IPS-18c (cell line): ENCODE data around the gene TSFM.

Source experiments
- H3K4me3 ChIP-seq: 2 replicates; pipeline ENCODE4 v1.7.0; 2013; ENCODE audit warnings: low read depth, mild to moderate bottlenecking, low read length, moderate library complexity; ENCODE audit not compliant: insufficient read depth
- H3K9me3 ChIP-seq: one replicate; pipeline ENCODE4 v1.6.1; 2013; ENCODE audit warnings: mild to moderate bottlenecking, low read length, moderate library complexity; ENCODE audit not compliant: control insufficient read depth, insufficient read depth

The TSFM gene

DNA sequence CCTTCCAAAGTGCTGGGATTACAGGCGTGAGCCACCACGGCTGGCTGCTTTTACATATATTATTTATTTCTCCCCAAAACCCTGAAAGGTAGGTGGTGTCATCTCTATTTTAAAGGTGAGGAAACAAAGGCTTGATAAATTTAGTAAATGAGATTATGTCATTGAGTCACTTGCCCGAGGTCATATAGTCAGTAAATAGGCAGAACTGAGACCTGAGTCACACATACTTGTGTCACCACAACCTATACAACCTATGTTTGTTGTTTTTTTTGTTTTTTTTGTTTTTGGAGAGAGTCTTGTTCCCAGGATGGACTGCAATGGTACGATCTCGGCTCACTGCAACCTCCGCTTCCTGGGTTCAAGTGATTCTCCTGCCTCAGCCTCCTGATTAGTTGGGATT lies 12.8 kb downstream of the TSFM start:
- no peak overlapping the region for H3K4me3 ChIP-seq
- H3K9me3 ChIP-seq: no peaks in the 10 kb centered on the region

DNA sequence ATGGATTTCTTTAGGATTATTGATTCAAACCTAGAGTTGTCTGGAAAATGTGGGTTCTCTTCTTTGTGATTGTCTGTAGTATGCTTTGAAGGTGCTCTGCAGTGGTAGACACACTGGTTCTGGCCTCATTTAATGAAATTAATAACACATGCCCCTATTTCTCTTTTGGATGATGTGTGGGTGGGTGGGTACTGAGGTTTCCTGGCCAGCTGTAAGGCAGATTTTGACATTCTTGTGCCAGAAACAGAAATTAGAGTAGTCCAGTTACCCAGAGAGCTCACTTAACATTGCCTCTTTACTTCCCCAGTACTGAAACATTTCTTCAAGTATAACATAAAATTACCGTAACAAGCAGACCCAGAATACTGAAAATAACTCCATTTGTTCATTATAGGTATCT lies 14.4 kb downstream of the TSFM start:
- Histone ChIP-seq H3K4me3 (no peak overlapping the region), H3K9me3 (no peaks in the 10 kb centered on the region)

DNA sequence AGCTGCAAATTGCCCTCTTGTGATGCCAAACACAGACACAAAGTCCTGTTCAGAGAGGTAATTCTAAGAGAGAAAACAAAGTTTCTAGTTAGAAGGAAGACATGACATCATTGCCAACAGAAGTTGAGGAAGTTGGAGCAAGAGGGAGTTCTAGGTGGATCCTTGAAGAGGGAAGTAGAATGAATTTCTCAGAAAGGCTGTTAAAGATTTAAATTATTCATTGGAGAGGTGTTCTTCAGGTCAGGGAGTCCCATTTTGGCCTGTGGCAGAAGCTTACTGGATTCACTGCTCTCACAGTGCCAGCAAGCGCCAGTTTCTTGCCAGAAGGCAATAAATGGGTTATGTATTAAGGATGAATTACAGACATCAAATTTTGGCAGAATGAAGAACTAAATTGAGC lies 15.3 kb downstream of the TSFM start:
- no peak overlapping the region for H3K4me3 ChIP-seq
- H3K9me3 ChIP-seq: no peaks in the 10 kb centered on the region

DNA sequence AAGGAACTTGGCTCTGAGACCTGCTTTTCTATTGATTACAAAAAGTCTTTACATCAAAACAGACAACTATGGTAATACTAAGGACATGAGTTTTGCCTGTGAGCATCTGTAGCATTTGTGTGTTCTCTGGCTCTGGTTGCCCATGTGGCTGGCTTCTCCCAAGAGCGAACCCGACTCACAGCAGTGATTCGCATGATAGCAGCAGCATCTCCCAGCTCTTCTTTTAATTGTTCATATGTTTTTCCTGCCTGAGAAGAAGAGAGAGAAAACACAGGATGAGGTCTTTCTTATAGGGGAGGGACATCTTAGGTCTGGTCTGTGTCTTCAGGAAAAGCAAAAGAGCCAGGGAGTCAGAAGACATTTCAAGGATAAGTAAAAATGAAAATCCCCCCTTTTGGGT lies 18.4 kb downstream of the TSFM start:
- no peak overlapping the region for H3K4me3 ChIP-seq
- no peaks in the 10 kb centered on the region for H3K9me3 ChIP-seq

DNA sequence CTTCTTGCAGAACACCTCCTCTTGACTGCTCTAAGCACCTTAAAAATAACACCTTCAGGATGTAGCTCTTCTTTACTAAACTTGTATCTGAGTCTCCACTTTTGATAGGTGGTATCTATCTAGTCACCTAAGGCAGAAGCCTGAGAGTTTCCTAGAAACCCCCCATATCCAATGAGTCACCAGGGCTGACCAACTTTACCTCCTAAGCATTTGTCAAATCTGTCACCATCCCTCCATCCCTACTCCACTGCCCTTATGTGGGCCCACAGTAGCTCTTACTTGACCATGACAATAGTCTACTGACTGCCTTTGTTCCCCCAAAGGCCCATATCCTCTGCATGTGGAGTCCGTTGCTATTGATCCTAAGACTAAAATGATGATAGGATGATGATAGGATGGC lies 20.0 kb downstream of the TSFM start:
- H3K9me3 ChIP-seq: no peaks in the 10 kb centered on the region
- no peak overlapping the region for H3K4me3 ChIP-seq

DNA sequence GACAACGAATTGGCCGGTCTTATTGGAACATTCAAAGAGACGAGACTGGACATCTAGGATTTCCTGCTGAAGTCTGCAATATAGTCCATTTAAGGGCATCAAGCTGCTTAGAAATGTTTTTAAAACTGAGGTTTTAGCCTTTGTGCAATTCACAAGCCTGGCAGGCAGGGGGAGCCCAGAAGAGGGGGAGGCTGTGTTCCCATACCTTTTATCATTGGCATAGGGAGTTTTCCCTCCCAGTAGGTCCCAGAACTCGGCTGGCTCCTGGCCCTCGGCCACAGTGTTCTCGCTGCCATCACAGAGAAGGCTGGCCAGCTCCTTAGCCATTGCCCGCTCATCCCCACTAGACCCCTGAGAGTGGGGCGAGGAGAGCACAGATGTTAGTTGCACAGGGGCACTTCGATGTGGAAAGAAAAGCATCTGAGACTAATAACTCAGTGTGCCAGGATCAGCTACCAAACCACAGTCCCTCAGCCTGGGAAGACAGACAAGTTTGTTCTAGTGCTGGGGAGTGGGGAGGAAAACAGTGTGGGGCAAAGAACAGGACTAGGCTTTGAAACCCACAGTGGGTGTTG lies 20.8 kb downstream of the TSFM start:
- Histone ChIP-seq H3K4me3 (no peak overlapping the region), H3K9me3 (no peaks in the 10 kb centered on the region)

DNA sequence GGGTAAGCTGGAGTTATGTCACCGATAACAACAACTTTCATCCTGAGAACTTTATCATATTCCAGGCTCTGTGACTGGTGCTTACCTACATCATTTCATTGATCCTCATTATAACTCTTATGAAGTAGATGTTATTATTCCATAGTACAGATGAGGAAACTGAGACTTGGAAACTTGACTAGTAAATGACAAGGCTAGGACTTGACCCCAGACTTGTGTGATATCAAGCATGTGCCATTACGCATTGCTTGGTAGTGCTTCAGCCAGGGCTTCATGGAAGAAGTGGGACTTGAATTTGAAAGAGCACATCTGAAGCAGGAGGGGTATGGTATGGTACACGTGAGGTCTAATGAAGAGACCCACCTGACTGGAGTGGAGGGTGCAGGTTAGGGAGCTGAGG lies 24.1 kb downstream of the TSFM start:
- H3K4me3 ChIP-seq: no peak overlapping the region
- H3K9me3 ChIP-seq: no peaks in the 10 kb centered on the region

DNA sequence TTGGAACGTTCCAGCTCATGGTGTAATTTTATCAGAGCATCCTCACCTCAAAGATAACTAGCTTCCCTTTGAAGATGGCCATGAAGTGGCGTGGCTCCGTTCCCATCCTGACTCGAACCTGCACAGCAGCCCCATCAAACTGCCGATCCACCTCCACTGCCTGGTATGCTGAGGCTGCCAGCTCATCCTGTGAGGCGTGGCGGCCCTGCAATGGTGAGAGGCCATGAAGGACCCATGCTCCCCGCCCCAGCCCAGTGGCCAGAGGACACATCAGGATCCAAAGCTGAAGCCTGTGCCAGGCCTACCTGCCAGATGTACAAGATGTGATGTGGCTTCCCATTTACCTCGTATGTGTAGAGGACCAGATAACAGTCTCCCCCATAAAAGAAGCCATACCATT lies 24.7 kb downstream of the TSFM start:
- H3K4me3 ChIP-seq: no peak overlapping the region

DNA sequence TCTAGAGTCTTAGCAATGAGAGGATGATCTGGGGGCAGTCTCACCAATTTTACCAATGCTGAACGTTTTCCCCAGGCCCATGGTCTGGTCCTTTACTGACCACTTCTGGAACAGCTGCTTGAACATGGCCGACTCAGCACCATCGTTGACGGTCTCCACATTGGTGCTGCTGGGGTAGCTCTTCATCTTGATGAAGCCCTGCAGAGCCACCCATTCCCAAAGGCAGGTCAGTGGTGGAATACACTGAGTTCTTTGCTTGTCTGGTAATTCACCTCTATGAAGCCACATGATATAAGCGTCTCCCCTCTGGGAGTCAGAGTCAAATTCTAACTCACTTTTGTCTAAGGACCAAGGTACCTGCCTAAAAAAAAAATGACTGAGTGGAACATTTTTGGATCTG lies 25.8 kb downstream of the TSFM start:
- H3K4me3 ChIP-seq: no peak overlapping the region
- no peaks in the 10 kb centered on the region for H3K9me3 ChIP-seq

More for the DNA sequence above, 24.7 kb downstream of the TSFM start:
- H3K9me3 ChIP-seq: no peaks in the 10 kb centered on the region

DNA sequence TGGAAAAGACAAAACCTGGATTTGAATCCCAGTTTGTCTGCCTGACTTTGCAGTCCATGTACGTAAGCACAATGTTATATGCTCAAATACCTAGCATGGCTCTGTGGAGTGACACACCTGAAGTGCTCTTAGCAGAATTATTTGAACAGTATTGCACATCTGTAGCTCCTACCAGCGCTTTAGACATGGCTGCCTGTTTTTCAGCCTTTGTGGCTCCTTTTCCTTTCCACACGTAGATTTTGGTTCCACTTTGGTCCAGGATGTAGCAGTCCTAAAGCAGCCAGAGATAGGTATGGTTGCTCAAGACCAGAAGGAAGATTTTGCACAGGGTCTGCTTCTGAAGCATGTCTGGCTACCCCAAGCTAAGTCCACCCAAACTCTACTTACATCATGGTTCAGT lies 26.8 kb downstream of the TSFM start:
- no peaks in the 10 kb centered on the region for H3K9me3 ChIP-seq
- no peak overlapping the region for H3K4me3 ChIP-seq

DNA sequence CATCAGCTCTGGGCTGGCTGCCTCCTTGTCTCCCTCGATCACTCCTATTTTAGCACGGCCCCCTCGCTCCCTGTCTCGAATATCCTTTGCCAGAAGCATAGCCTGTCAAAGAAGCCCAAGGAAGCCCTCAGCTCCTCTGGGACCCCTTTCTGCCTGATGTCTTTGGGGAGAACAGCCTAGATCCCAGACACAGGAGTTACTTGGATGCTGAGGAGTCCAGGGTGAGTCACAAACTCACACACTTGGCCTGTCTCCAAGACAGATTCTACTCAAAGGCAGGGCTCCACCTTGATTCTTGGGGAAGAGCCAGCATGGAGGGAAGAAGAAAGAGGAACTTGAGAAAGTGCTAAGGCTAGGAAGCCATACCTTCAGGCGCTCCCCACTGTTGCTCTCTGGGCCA lies 27.9 kb downstream of the TSFM start:
- Histone ChIP-seq H3K9me3 (no peaks in the 10 kb centered on the region), H3K4me3 (no peak overlapping the region)

DNA sequence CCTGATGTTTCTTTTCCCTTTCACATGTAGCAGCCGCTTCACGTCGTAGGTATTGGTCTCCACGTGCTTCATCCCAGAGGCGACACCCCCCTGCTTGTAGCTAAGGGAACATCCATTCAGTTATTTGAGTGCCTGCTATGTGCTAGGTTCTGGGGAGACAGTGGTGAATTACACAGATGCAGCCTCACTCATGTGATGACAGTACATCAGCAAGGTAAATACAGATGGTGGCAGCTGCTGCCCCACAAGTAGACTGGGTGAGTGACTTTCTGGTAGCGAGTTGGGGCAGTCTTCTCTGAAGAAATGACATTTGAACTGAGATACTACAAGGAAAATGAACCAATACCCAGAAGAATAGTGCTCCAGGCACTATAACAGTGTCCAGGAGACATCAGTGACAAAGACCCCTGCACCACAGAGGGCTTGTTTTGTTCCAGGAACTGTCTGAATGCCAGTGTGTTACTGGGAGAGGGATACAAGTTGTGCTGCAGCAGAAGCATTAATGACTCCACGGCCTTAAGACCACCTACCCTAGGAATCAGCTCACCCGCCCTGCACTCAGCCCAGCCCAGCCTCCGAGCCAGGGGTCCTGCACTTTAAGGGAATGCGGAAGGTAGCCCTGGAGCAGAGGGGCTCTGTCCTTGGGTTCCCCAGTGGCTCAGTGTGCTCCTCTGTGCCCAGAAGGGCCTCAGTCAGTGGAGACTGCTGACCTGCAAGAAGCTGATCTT lies 28.6 kb downstream of the TSFM start:
- Histone ChIP-seq H3K9me3 (no peaks in the 10 kb centered on the region), H3K4me3 (no peak overlapping the region)

DNA sequence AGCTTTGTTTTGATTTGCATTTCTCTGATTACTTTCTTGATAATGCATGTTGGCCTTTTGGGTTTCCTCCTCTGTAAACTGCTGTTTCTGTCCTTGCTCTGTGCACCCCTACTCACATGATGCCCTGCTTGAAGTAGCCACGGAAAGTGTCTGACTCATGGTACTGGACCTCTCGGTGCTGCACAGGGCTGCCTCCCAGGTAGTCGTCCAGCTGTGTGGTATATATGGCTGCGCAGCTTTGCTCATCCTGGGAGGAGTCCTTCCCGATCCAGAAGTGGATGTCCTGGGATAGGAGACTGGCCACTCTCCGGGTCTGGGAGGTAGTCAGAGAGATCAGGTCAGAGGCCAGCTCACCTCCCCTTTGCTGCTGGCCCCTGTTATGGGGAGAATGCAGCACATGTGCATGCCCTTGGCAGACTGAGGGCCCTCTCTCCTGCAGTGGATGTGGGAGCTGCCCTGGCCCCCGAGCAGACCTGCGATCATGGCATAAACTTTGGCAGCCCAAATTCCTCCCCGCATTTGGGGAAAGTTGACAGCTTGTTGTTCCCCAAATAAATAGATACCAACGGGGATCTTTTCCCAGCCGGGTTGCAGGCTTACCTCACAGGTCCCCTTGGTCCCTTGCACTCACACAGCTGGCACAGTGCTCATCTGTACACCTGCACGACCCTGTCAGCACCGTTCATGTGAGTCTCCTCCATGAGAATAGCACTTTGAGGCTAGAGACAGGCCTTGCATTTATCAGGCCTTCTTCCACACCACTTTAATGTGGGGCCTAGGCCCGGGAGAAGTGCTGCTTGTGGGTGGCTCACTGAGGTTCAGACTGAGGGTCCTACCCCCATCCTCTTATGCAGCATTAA lies 30.8 kb downstream of the TSFM start:
- Histone ChIP-seq H3K9me3 (no peaks in the 10 kb centered on the region), H3K4me3 (no peak overlapping the region)

DNA sequence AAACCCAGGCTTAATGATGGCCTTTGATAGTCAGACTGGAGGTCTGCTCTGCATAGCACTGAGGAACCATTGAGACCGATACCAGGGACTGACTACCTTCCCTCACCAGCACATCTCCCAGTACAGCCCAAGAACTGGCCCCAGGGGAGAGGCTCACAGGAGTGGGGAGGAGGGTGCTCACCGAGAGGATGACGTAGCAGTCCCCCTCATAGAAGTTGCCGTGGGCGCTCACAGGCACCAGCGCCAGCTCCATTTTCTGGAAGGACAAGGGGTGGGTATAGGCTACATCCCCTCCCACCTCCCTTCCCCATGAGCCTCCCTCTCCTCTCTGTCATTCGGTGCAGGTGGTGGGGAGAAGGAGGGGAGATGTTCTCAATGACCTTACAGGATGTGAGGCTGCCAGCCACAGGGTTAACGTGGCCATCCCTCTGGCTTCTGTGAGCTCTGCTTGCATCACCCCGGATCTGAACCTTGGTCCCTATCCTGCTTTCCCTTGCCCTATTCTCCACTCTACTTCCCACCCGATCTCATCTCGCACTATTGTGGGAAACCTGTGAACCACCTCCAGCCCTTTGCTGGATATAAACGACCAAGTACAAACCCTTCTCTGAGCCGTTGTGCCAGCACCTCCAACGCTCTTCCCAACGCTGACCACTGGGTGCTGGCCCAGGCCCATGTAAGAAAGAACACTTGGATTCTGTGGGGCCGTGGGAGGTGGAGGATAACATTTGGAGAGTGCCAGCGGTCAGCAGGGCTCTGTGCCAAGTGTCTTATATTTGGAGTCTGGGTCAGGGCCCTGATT lies 31.6 kb downstream of the TSFM start:
- Histone ChIP-seq H3K4me3 (no peak overlapping the region), H3K9me3 (no peaks in the 10 kb centered on the region)

DNA sequence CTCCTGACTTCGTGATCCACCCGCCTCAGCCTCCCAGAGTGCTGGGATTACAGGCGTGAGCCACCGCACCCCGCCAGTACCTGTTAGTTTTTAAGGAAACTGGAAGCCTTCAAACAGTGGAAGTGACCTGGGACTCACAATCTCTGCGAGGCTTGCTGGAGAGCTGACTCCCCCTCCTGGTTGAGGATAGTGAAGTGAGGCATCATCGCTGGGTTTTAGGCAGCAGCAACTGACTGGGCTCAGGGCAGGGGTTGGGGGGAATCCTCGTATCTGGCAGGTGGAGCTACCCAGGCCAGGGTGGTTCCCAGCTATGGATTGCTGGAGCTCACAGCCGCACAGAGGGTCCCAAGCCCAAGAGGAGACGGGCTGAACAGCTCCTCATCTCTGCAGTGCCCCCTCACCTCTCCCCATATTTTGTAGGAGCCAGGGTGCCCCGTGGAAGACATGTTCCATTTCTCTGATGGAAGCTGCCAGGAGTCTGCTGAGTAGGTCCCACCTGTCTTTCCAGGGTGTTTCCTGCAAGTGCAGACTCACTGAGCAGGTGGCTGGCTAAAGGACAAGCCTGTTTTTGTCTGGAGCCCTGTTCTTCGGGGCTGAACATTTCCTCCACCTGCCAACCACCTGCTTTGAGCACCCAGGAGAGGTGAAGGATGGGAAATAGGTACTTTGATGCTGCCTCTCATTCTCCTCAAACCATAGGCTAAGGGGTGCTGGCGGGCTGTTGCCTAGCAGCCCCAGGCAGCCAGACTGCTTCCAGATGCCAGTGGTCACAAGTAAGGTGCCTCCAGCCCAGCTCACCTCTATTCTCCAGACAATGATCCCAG lies 32.8 kb downstream of the TSFM start:
- H3K9me3 ChIP-seq: no peaks in the 10 kb centered on the region

DNA sequence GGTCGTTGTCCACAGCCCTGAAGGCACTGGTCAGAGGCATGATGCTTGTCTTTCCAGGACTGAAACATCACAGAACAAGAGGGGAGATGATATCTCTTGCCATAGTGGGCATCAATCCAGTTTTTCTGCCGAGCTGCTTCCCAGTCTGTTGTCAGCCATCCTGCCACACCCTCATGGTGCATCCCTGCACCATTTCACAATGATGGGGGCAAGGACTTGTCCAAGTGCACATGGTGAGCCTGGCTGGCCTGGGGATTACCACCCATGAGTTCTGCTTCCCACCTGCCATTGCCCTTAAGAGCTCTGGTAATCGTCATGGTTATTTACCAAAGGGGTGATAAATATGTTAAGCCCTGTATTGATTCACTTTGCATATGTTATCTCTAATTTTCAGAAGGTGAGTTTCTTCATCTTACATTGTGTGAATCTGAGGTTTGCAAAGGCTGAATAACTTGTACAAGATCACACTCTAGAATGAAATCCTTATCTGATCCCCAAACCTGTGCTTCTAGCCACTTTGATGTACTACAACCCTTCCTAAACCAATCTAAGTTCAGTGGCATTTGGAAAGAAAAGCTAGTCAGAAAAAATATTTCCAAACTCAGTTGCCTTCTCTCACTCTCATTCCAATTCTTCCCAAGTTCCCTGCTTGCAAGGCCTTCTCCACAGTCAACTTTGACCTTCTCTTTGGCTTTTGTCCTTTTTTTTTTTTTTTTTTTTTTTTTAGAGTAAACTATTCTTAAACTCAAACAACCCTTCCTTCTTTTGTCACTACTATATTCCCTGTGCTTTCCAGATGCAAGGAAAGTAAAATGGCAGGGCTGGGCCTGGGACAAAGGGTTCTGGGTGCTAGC lies 33.6 kb downstream of the TSFM start:
- no peaks in the 10 kb centered on the region for H3K9me3 ChIP-seq
- H3K4me3 ChIP-seq: no peak overlapping the region

More for the DNA sequence above, 32.8 kb downstream of the TSFM start:
- no peak overlapping the region for H3K4me3 ChIP-seq
